WTC11 (cell line): ENCODE results near the gene MRPS9. TPM values are rescaled to one million over a fixed set of nuclear protein-coding genes. Genes with fewer than 3 reads are reported as not detected.

Experiments used
- ATAC-seq: fragments of 200-7000 bp; cut with Tn5 transposase; 2 replicates; pipeline ENCODE4 v1.10.0; 2021; ENCODE audit warnings: mild to moderate bottlenecking, moderate library complexity
- CTCF ChIA-PET: fragments of 300-600 bp; sonication (Branson Sonifier 250); formaldehyde crosslinking; loops from one replicate; lab custom pipeline; 2021; ENCODE audit warnings: antibody characterized with exemption; lab: Charles Lee
- POLR2A ChIA-PET: fragments of 350-600 bp; sonication (Branson Sonifier 250); formaldehyde crosslinking; loops from one replicate; lab custom pipeline; 2021; ENCODE audit warnings: antibody characterized with exemption; lab: Charles Lee
- DNase-seq: peaks from one replicate; pipeline ENCODE4 v3.0.0; 2021; ENCODE audit warnings: low spot score
- H3K27ac Mint-ChIP-seq: 2 replicates; pipeline ENCODE4 v1.8.0; 2021; ENCODE audit warnings: mixed read lengths
- H3K27me3 Mint-ChIP-seq: 2 replicates; pipeline ENCODE4 v1.8.0; 2021; ENCODE audit warnings: low read depth, mild to moderate bottlenecking, moderate library complexity, mixed read lengths
- H3K36me3 Mint-ChIP-seq: 2 replicates; pipeline ENCODE4 v1.8.0; 2021; ENCODE audit warnings: mixed read lengths
- H3K4me1 Mint-ChIP-seq: 2 replicates; pipeline ENCODE4 v1.8.0; 2022; ENCODE audit warnings: mixed read lengths
- H3K4me3 Mint-ChIP-seq: 2 replicates; pipeline ENCODE4 v1.8.0; 2021; ENCODE audit warnings: mild to moderate bottlenecking, moderate library complexity, mixed read lengths
- H3K9me3 Mint-ChIP-seq: 2 replicates; pipeline ENCODE4 v1.8.0; 2021; ENCODE audit warnings: mixed read lengths
- CDX4 ChIP-seq: fragments of 250-450 bp; sonication (Bioruptor Pico); IDR thresholded peaks from 2 replicates; pipeline ENCODE4 v1.9.0; 2021; ENCODE audit warnings: moderate library complexity, mild to moderate bottlenecking, inconsistent platforms, borderline replicate concordance
- CREB1 ChIP-seq: sonication (generic); formaldehyde crosslinking; IDR thresholded peaks from 2 replicates; pipeline ENCODE4 v1.8.0; 2023; ENCODE audit warnings: mild to moderate bottlenecking, missing genetic modification reagents
- ELF4 ChIP-seq: sonication (generic); formaldehyde crosslinking; IDR thresholded peaks from 2 replicates; pipeline ENCODE4 v1.8.1; 2022; ENCODE audit warnings: low read depth, mild to moderate bottlenecking, moderate library complexity, missing genetic modification reagents
- ETV6 ChIP-seq: sonication (generic); formaldehyde crosslinking; IDR thresholded peaks from 2 replicates; pipeline ENCODE4 v1.8.1; 2022; ENCODE audit warnings: mild to moderate bottlenecking, missing genetic modification reagents
- FOXJ3 ChIP-seq: sonication (generic); formaldehyde crosslinking; IDR thresholded peaks from 2 replicates; pipeline ENCODE4 v1.9.0; 2021; ENCODE audit warnings: missing genetic modification reagents, mild to moderate bottlenecking, borderline replicate concordance
- GRHL2 ChIP-seq: fragments of 250-450 bp; sonication (Bioruptor Pico); IDR thresholded peaks from 2 replicates; pipeline ENCODE4 v1.8.0; 2022; ENCODE audit warnings: mild to moderate bottlenecking, moderate library complexity; ENCODE audit not compliant: insufficient replicate concordance, severe bottlenecking
- HMGXB4 ChIP-seq: sonication (generic); formaldehyde crosslinking; IDR thresholded peaks from 2 replicates; pipeline ENCODE4 v1.8.1; 2023; ENCODE audit warnings: mild to moderate bottlenecking, moderate library complexity, missing genetic modification reagents
- NFE2L1 ChIP-seq: sonication (generic); formaldehyde crosslinking; IDR thresholded peaks from 2 replicates; pipeline ENCODE4 v1.8.1; 2023; ENCODE audit warnings: missing genetic modification reagents
- RELA ChIP-seq: sonication (generic); formaldehyde crosslinking; IDR thresholded peaks from 2 replicates; pipeline ENCODE4 v1.8.1; 2022; ENCODE audit warnings: missing genetic modification reagents, mild to moderate bottlenecking, borderline replicate concordance
- TCF7 ChIP-seq: sonication (generic); formaldehyde crosslinking; IDR thresholded peaks from 2 replicates; pipeline ENCODE4 v1.8.0; 2022; ENCODE audit warnings: mild to moderate bottlenecking, low read depth, missing genetic modification reagents, moderate library complexity
- TEAD1 ChIP-seq: sonication (generic); formaldehyde crosslinking; IDR thresholded peaks from 2 replicates; pipeline ENCODE4 v1.8.0; 2022; ENCODE audit warnings: mild to moderate bottlenecking, missing genetic modification reagents
- TP53 ChIP-seq: sonication (generic); formaldehyde crosslinking; IDR thresholded peaks from 2 replicates; pipeline ENCODE4 v1.8.1; 2023; ENCODE audit warnings: mild to moderate bottlenecking, missing genetic modification reagents
- ZMAT4 ChIP-seq: fragments of 250-450 bp; sonication (Bioruptor Pico); IDR thresholded peaks from 2 replicates; pipeline ENCODE4 v1.9.0; 2021; ENCODE audit warnings: mild to moderate bottlenecking
- ZNF219 ChIP-seq: sonication (generic); formaldehyde crosslinking; IDR thresholded peaks from 2 replicates; pipeline ENCODE4 v1.8.0; 2023; ENCODE audit warnings: missing genetic modification reagents, mild to moderate bottlenecking, borderline replicate concordance
- ZNF232 ChIP-seq: sonication (generic); formaldehyde crosslinking; IDR thresholded peaks from 2 replicates; pipeline ENCODE4 v1.8.0; 2022; ENCODE audit warnings: mild to moderate bottlenecking, missing genetic modification reagents
- ZNF423 ChIP-seq: fragments of 250-450 bp; sonication (Bioruptor Pico); IDR thresholded peaks from 2 replicates; pipeline ENCODE4 v2.1.2; 2022; ENCODE audit warnings: mild to moderate bottlenecking, moderate library complexity
- ZNF512 ChIP-seq: sonication (generic); formaldehyde crosslinking; IDR thresholded peaks from 2 replicates; pipeline ENCODE4 v1.8.1; 2022; ENCODE audit warnings: missing genetic modification reagents, borderline replicate concordance
- total RNA-seq: library from RNA; stranded (reverse); gene quantifications from 3 replicates; pipeline ENCODE4 v1.2.3, GENCODE V29; 2021
- TF ChIP-seq, protein P1 (sequence below): sonication (generic); formaldehyde crosslinking; IDR thresholded peaks from 2 replicates; pipeline ENCODE4 v1.8.1; 2022; ENCODE audit warnings: low read depth, missing genetic modification reagents, borderline replicate concordance
- TF ChIP-seq, protein P2 (sequence below): sonication (generic); formaldehyde crosslinking; conservative IDR thresholded peaks from 2 replicates; pipeline ENCODE4 v1.8.1; 2022; ENCODE audit warnings: mild to moderate bottlenecking, missing genetic modification reagents

The MRPS9 gene
- total RNA-seq, 1 experiment from 2014 or later = 75.3 TPM

GRCh38 chr2:105087273-105087672 is 49.4 kb downstream of the MRPS9 start:
- Mint-ChIP-seq H3K27ac (no peak overlapping the region), H3K4me3 (no peak overlapping the region), H3K36me3 (peaks cover 3% of the 10 kb centered on the region; the same call in 1 of the 2 replicates), H3K4me1 (no peaks in the 10 kb centered on the region), H3K27me3 (no peaks in the 10 kb centered on the region), H3K9me3 (no peaks in the 10 kb centered on the region)
- CTCF ChIA-PET = no interaction called here
- DNase-seq = no peak
- POLR2A ChIA-PET = no interaction called here
- ATAC-seq = no peak
- no peak for TF ChIP-seq TCF7 (CRISPR knock-in tag)
- no peak for TF ChIP-seq FOXJ3 (CRISPR knock-in tag)
- no peak for TF ChIP-seq ZNF423 (CRISPR knock-in tag)
- TF ChIP-seq, protein P1, sequence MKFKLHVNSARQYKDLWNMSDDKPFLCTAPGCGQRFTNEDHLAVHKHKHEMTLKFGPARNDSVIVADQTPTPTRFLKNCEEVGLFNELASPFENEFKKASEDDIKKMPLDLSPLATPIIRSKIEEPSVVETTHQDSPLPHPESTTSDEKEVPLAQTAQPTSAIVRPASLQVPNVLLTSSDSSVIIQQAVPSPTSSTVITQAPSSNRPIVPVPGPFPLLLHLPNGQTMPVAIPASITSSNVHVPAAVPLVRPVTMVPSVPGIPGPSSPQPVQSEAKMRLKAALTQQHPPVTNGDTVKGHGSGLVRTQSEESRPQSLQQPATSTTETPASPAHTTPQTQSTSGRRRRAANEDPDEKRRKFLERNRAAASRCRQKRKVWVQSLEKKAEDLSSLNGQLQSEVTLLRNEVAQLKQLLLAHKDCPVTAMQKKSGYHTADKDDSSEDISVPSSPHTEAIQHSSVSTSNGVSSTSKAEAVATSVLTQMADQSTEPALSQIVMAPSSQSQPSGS (CRISPR knock-in tag) = no peak
- no peak for TF ChIP-seq ETV6 (CRISPR knock-in tag)
- no peak for TF ChIP-seq TP53 (CRISPR knock-in tag)
- TF ChIP-seq, protein P2, sequence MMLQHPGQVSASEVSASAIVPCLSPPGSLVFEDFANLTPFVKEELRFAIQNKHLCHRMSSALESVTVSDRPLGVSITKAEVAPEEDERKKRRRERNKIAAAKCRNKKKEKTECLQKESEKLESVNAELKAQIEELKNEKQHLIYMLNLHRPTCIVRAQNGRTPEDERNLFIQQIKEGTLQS = no peak
- no peak for TF ChIP-seq HMGXB4 (CRISPR knock-in tag)
- no peak for TF ChIP-seq GRHL2 (CRISPR knock-in tag)
- TF ChIP-seq ZMAT4 (CRISPR knock-in tag) = no peak
- TF ChIP-seq ZNF219 (CRISPR knock-in tag) = no peak
- no peak for TF ChIP-seq CREB1 (CRISPR knock-in tag)
- TF ChIP-seq ZNF232 = no peak

- ChIA-PET POLR2A (no interaction called here), CTCF (interaction anchor here (0.5 kb wide), 1 partner anchor 148 kb away, joined by 3 read pairs; no protein-coding TSS in a partner anchor)
- Mint-ChIP-seq H3K9me3 (no peaks in the 10 kb centered on the region), H3K27me3 (no peaks in the 10 kb centered on the region), H3K36me3 (peaks cover 11% of the 10 kb centered on the region; the same call in 1 of the 2 replicates), H3K4me3 (no peak overlapping the region), H3K27ac (no peak overlapping the region), H3K4me1 (no peaks in the 10 kb centered on the region)
- TF ChIP-seq TEAD1 (CRISPR knock-in tag) = no peak
- no peak for TF ChIP-seq NFE2L1
- no peak for TF ChIP-seq CDX4 (CRISPR knock-in tag)
- TF ChIP-seq ZNF219 (CRISPR knock-in tag) = no peak
- TF ChIP-seq, protein P1 (CRISPR knock-in tag) = no peak
- TF ChIP-seq ELF4 (CRISPR knock-in tag) = no peak
- TF ChIP-seq, protein P2 = no peak
- no peak for TF ChIP-seq RELA (CRISPR knock-in tag)
- no peak for TF ChIP-seq ZNF512 (CRISPR knock-in tag)
- DNase-seq (no peak), ATAC-seq (no peak)
Measured at GRCh38 chr2:105090091-105090490, 52.2 kb downstream of the MRPS9 start.
